Dermis microvascular lymphatic vessel endothelial cell (primary cell): ENCODE data around the gene TFPT. TPM values are rescaled to one million over a fixed set of nuclear protein-coding genes. Genes with fewer than 3 reads are reported as not detected.

Experiments used
- DNase-seq, 2 donors: peaks; one replicate each; pipeline versions ENCODE4 v3.0.0 to v3.0.0-alpha.2; 2010; ENCODE audit warnings: low read depth in 2 of 2
- total RNA-seq: library from RNA; depleted of rRNA; stranded (reverse); fragments of >200 nt; gene quantifications from 2 replicates; pipeline ENCODE4 v1.2.1, GENCODE V29; 2014

The TFPT gene
- total RNA-seq, 1 donor from 2014 or later = 19.1 TPM

GRCh38 chr19:54081032-54081431, 34.4 kb downstream of the TFPT start, which contains the start of gene TARM1:
Gene TARM1, minus strand, starts transcription at chr19:54081365. Its CDS starts 25 bp downstream, at chr19:54081340.
- DNase-seq = no peak

GRCh38 chr19:54077334-54077733, 38.1 kb downstream of the TFPT start:
- no peak for DNase-seq

GRCh38 chr19:54074851-54075250, 40.6 kb downstream of the TFPT start:
- DNase-seq = no peak

- DNase-seq = no peak
Measured at GRCh38 chr19:54073829-54074228, 41.6 kb downstream of the TFPT start.

GRCh38 chr19:54069470-54069869, 46.0 kb downstream of the TFPT start:
- DNase-seq = no peak

- DNase-seq = no peak
Measured at GRCh38 chr19:54063350-54064116, 51.9 kb downstream of the TFPT start, which contains the start of gene VSTM1. Gene VSTM1, minus strand, starts transcription at chr19:54063897. Its CDS starts 120 bp downstream, at chr19:54063777.

- no peak for DNase-seq
Measured at GRCh38 chr19:54062643-54063042, 52.8 kb downstream of the TFPT start.

Other genes starting within 250 kb of the TFPT start
- 5.9 and 12.5 TPM in 2 replicates for gene MYADM, start 247.8 kb downstream of the TFPT start, total RNA-seq
- gene PRKCG, start 233.5 kb downstream of the TFPT start, total RNA-seq = not detected in 2 replicates
- gene CACNG7, start 206.4 kb downstream of the TFPT start, total RNA-seq = not detected in 2 replicates
- gene CACNG8, start 152.7 kb downstream of the TFPT start, total RNA-seq = 0.13 TPM in 2 replicates
- 0.38 and 0.77 TPM in 2 replicates for gene CACNG6, start 124.0 kb downstream of the TFPT start, total RNA-seq
- not detected in 2 replicates for gene VSTM1, start 51.8 kb downstream of the TFPT start, total RNA-seq
- not detected in 2 replicates for gene TARM1, start 34.3 kb downstream of the TFPT start, total RNA-seq
- under 0.01 TPM in 1 of 2 replicates, not detected in the other for gene OSCAR, start 14.9 kb downstream of the TFPT start, total RNA-seq
- 17.1 and 19.8 TPM in 2 replicates for gene NDUFA3, start 12.8 kb downstream of the TFPT start, total RNA-seq
- gene PRPF31, start 97 bp upstream of the TFPT start, total RNA-seq = 60.3 and 64.5 TPM in 2 replicates
- 4.9 and 6.7 TPM in 2 replicates for gene CNOT3, start 22.1 kb upstream of the TFPT start, total RNA-seq
- 4.4 TPM in 2 replicates for gene LENG1, start 44.1 kb upstream of the TFPT start, total RNA-seq
- 0.25 TPM in 1 of 2 replicates, not detected in the other for gene TMC4, start 57.5 kb upstream of the TFPT start, total RNA-seq
- 10.1 and 20.5 TPM in 2 replicates for gene MBOAT7, start 73.9 kb upstream of the TFPT start, total RNA-seq
- gene TSEN34, start 75.7 kb upstream of the TFPT start, total RNA-seq = 45.4 and 50.3 TPM in 2 replicates
- 2,300 and 2,729 TPM in 2 replicates for gene RPS9, start 85.2 kb upstream of the TFPT start, total RNA-seq
- gene LILRB3, start 107.3 kb upstream of the TFPT start, total RNA-seq = not detected in 2 replicates
- not detected in 2 replicates for gene LILRA6, start 127.1 kb upstream of the TFPT start, total RNA-seq
- gene LILRB5, start 141.6 kb upstream of the TFPT start, total RNA-seq = not detected in 2 replicates
- gene LILRB2, start 165.5 kb upstream of the TFPT start, total RNA-seq = not detected in 2 replicates
- gene LILRA5, start 197.5 kb upstream of the TFPT start, total RNA-seq = not detected in 2 replicates
- not detected in 2 replicates for gene LILRA4, start 223.5 kb upstream of the TFPT start, total RNA-seq
- not detected in 2 replicates for gene LAIR1, start 249.3 kb upstream of the TFPT start, total RNA-seq